PC-9 (cell line): Measurements from ENCODE around the gene AZGP1. TPM values are rescaled to one million over a fixed set of nuclear protein-coding genes. Genes with fewer than 3 reads are reported as not detected.

Source experiments
- BruUV-seq: library from RNA; stranded (reverse); fragments of 400-500 nt; replicated peaks from 2 replicates; lab custom pipeline; 2021; lab: Mats Ljungman, UMichigan
- CTCF ChIA-PET: fragments of 300-600 bp; sonication (Branson Sonifier 250); formaldehyde crosslinking; loops from one replicate; lab custom pipeline; 2022; ENCODE audit warnings: antibody characterized with exemption; lab: Charles Lee
- POLR2A ChIA-PET: fragments of 300-600 bp; sonication (Branson Sonifier 250); formaldehyde crosslinking; loops from one replicate; lab custom pipeline; 2022; ENCODE audit warnings: antibody characterized with exemption; ENCODE audit not compliant: unreplicated experiment; lab: Charles Lee
- DNase-seq, 2 experiments: peaks; one replicate each; pipeline versions ENCODE4 v3.0.0 to v3.0.0-alpha.2; 2015 to 2022; ENCODE audit warnings: mixed read lengths in 1 of 2
- H2AFZ ChIP-seq: fragments of 200-600 bp; sonication (generic); 2 replicates; pipeline ENCODE4 v1.8.1; 2017; ENCODE audit warnings: antibody characterized with exemption
- H3F3A ChIP-seq: fragments of 200-600 bp; sonication (generic); 2 replicates; pipeline ENCODE4 v1.8.1; 2017; ENCODE audit warnings: antibody characterized with exemption, mild to moderate bottlenecking, low read depth; ENCODE audit not compliant: insufficient read depth
- H3K27ac ChIP-seq: fragments of 200-600 bp; sonication (generic); 2 replicates; pipeline ENCODE4 v1.6.1; 2016; ENCODE audit warnings: mixed run types
- H3K27me3 ChIP-seq: fragments of 200-600 bp; sonication (generic); 2 replicates; pipeline ENCODE4 v1.6.1; 2016; ENCODE audit warnings: low read depth, mixed run types; ENCODE audit not compliant: insufficient read depth
- H3K36me3 ChIP-seq: fragments of 200-600 bp; sonication (generic); 2 replicates; pipeline ENCODE4 v1.6.1; 2016; ENCODE audit warnings: low read depth, mixed run types
- H3K4me1 ChIP-seq: fragments of 200-600 bp; sonication (generic); replicated peaks from 2 replicates; pipeline ENCODE4 v1.6.1; 2016; ENCODE audit warnings: mixed run types; ENCODE audit not compliant: insufficient read depth
- H3K4me2 ChIP-seq: fragments of 200-600 bp; sonication (generic); 2 replicates; pipeline ENCODE4 v1.6.1; 2017; ENCODE audit warnings: mixed run types
- H3K4me3 ChIP-seq: fragments of 200-600 bp; sonication (generic); 2 replicates; pipeline ENCODE4 v1.6.1; 2016; ENCODE audit warnings: mixed run types
- H3K79me2 ChIP-seq: fragments of 200-600 bp; sonication (generic); 2 replicates; pipeline ENCODE4 v1.6.1; 2017; ENCODE audit warnings: low read depth, mixed run types
- H3K9me2 ChIP-seq: fragments of 200-600 bp; sonication (generic); 2 replicates; pipeline ENCODE4 v1.8.1; 2017; ENCODE audit warnings: mild to moderate bottlenecking; ENCODE audit not compliant: insufficient read depth
- H3K9me3 ChIP-seq: fragments of 200-600 bp; sonication (generic); 2 replicates; pipeline ENCODE4 v1.8.1; 2016; ENCODE audit warnings: low read depth; ENCODE audit not compliant: insufficient read depth
- H4K20me1 ChIP-seq: fragments of 200-600 bp; sonication (generic); 2 replicates; pipeline ENCODE4 v1.8.1; 2017; ENCODE audit not compliant: insufficient read depth
- CTCF ChIP-seq: fragments of 200-600 bp; sonication (generic); conservative IDR thresholded peaks from 2 replicates; pipeline ENCODE4 v1.6.1; 2017; ENCODE audit warnings: mixed run types, antibody characterized with exemption, mild to moderate bottlenecking, moderate library complexity
- EZH2 ChIP-seq: fragments of 200-600 bp; sonication (generic); IDR thresholded peaks from 2 replicates; pipeline ENCODE4 v1.8.0; 2017; ENCODE audit warnings: antibody characterized with exemption, low read depth
- intact Hi-C: fragments of 100-400 bp; cut with micrococcal nuclease; formaldehyde crosslinking; loops from one replicate; pipeline ENCODE4 v1.10.0; 2022; ENCODE audit not compliant: unreplicated experiment
- total RNA-seq: library from RNA; stranded (reverse); gene quantifications from 2 replicates; pipeline ENCODE4 v1.2.3, GENCODE V29; 2021

The AZGP1 gene
- total RNA-seq, 1 experiment from 2014 or later, result not detected

GRCh38 chr7:99920149-99920548 is 55.7 kb downstream of the AZGP1 start:
- TF ChIP-seq CTCF (no peak), EZH2 (no peak)
- BruUV-seq, result no TSS peak
- peak overlapping the region; percentile 65; the same call in 1 of the 2 replicates for H3K27ac ChIP-seq
- peak overlapping the region; percentile 91 for H3K4me2 ChIP-seq
- H3K79me2 ChIP-seq, result peaks cover 47% of the 10 kb centered on the region
- intact Hi-C loops, result no loop called here
- peak overlapping the region; percentile 96 for H2AFZ ChIP-seq
- H3K9me3 ChIP-seq, result no peaks in the 10 kb centered on the region
- H3K36me3 ChIP-seq, result peaks cover 9% of the 10 kb centered on the region
- H3K27me3 ChIP-seq, result no peaks in the 10 kb centered on the region
- no peak for DNase-seq
- peak overlapping the region; percentile 97 for H3K4me3 ChIP-seq
- H3F3A ChIP-seq, result peaks cover 20% of the 10 kb centered on the region; the same call in 1 of the 2 replicates
- ChIA-PET POLR2A (interaction anchor here (0.6 to 1.0 kb wide), 4 partner anchors 10 to 455 kb away, joined by 3 to 5 read pairs (median 4); partner anchors contain the start of gene ATP5MF), CTCF (interaction anchor here (0.6 to 1.2 kb wide), 4 partner anchors 10 to 266 kb away, joined by 3 to 11 read pairs (median 4); partner anchors contain the start of genes AP4M1 and MCM7)
- no peaks in the 10 kb centered on the region for H3K9me2 ChIP-seq
- peaks cover 16% of the 10 kb centered on the region for H3K4me1 ChIP-seq
- peaks cover 20% of the 10 kb centered on the region for H4K20me1 ChIP-seq

DNA sequence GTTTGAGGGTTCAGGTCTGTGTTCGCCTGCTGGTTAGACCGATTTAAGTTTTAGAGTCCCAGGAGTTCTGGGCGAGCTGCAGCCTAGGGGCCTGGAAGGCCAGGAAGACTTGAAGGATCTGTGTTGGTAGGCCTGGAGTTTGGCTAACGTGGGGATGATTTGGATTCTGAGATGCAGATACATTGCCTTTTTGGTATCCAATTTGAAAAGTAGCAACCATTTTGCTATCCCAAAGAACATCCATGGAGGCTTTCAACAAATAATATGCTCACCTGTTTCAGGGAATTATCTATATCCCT is 56.1 kb downstream of the AZGP1 start:
- ChIA-PET CTCF (interaction anchor here (0.6 to 1.4 kb wide), 5 partner anchors 10 to 288 kb away, joined by 3 to 4 read pairs (median 3); partner anchors contain the start of genes AP4M1 and MCM7), POLR2A (interaction anchor here (0.6 to 1.0 kb wide), 7 partner anchors 10 to 786 kb away, joined by 3 to 7 read pairs (median 3); partner anchors contain the start of genes ATP5MF and POP7)
- BruUV-seq, result TSS peak; percentile 85
- Histone ChIP-seq H3K9me3 (no peaks in the 10 kb centered on the region), H3K4me3 (peak overlapping the region; percentile 97), H3K79me2 (peaks cover 47% of the 10 kb centered on the region), H2AFZ (peak overlapping the region; percentile 96), H3F3A (peaks cover 20% of the 10 kb centered on the region; the same call in 1 of the 2 replicates), H3K4me1 (peaks cover 16% of the 10 kb centered on the region), H3K4me2 (peak overlapping the region; percentile 91), H3K27me3 (no peaks in the 10 kb centered on the region), H3K27ac (peak overlapping the region; percentile 65), H3K9me2 (no peaks in the 10 kb centered on the region), H4K20me1 (peaks cover 20% of the 10 kb centered on the region), H3K36me3 (peaks cover 9% of the 10 kb centered on the region)
- DNase-seq, result no peak
- intact Hi-C loops, result loop anchor here (2.0 kb wide), 1 partner anchor 161 kb away; the partner anchor contains the start of gene ZNF3
- TF ChIP-seq EZH2, result no peak
- TF ChIP-seq CTCF, result no peak

DNA sequence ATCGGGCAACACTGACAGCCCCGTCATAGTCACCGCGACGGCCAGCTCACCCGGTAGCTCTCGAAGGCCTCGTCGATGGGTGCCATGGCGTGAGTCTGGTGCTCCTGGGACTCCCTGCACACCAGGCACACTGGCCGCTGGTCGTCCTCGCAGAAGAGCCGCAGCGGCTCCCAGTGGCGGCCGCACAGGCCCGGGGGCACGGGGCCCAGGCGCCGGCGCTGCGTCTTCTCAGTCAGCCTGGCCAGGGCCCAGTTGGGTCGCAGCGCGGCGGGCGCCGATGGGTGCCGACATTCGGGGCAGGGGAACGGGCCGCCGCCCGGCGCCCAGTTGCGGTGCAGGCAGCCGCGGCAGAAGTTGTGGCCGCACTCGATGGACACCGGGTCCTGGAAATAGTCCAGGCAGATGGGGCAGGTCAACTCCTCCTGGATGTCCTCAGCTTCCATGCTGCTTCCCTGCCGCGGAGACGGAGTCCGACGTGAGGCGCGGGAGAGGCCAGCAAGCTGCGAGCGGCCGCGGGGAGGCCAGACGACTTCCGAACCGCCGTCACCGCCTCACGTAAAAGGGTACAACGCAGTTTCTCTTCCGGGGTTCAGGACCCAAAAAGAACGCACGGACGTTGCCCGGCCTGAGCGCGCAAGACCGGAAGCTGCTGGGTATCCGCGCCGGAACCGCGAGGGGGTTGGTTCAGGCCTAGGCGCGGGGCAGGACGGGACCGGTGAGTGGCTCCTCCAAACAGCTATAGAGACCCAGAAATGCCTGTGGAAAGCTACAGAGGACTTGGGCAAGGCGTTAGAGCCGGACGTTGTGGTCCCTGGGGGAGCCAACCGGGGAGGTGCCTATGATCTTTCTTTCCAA is 56.6 kb downstream of the AZGP1 start, which contains the start of gene TRIM4:
TSS of gene TRIM4 (minus strand) at position 572 of the 855 bp plus-strand sequence. CDS start at position 443, 129 bp downstream.
- Histone ChIP-seq H3K9me3 (no peaks in the 10 kb centered on the region), H3K4me3 (peak within 1 kb of the TSS; percentile 97), H3K9me2 (no peaks in the 10 kb centered on the region), H3F3A (peaks cover 24% of the 10 kb centered on the region; the same call in 1 of the 2 replicates), H3K27ac (peak within 1 kb of the TSS; percentile 65), H3K27me3 (no peaks in the 10 kb centered on the region), H3K4me2 (peak within 1 kb of the TSS; percentile 91), H2AFZ (peak within 1 kb of the TSS; percentile 96), H3K4me1 (peaks cover 16% of the 10 kb centered on the region), H4K20me1 (peaks cover 21% of the 10 kb centered on the region), H3K36me3 (peaks cover 9% of the 10 kb centered on the region), H3K79me2 (peaks cover 47% of the 10 kb centered on the region)
- intact Hi-C loops, result loop anchor here (2.0 kb wide), 1 partner anchor 162 kb away; the partner anchor contains the start of gene ZNF3
- peak; percentile 79 to 91 for DNase-seq
- TF ChIP-seq CTCF (no peak; the same call in 1 of the 2 replicates), EZH2 (no peak)
- TSS peak; percentile 68 for BruUV-seq
- CTCF ChIA-PET, result interaction anchor here (0.6 to 1.4 kb wide), 5 partner anchors 11 to 287 kb away, joined by 3 to 4 read pairs (median 4); no protein-coding TSS in a partner anchor
- POLR2A ChIA-PET, result interaction anchor here (0.6 to 1.0 kb wide), 7 partner anchors 11 to 787 kb away, joined by 3 to 7 read pairs (median 3); partner anchors contain the start of genes ATP5MF and POP7
